Left ventricle myocardium inferior (tissue), 1 donor: Measurements from ENCODE around the gene VPS54. TPM values are rescaled to one million over a fixed set of nuclear protein-coding genes. Genes with fewer than 3 reads are reported as not detected.

Experiments used
- DNase-seq: peaks from one replicate; pipeline ENCODE4 v3.0.0-alpha.2; 2020
- H3K27ac ChIP-seq: fragments of 200-600 bp; replicated peaks from 2 replicates; pipeline ENCODE4 v1.8.0; 2021
- H3K27me3 ChIP-seq: fragments of 200-600 bp; 2 replicates; pipeline ENCODE4 v1.8.0; 2021; ENCODE audit warnings: low read depth
- H3K36me3 ChIP-seq: fragments of 200-600 bp; 2 replicates; pipeline ENCODE4 v1.8.0; 2021
- H3K4me1 ChIP-seq: fragments of 200-600 bp; 2 replicates; pipeline ENCODE4 v1.8.0; 2021
- H3K4me3 ChIP-seq: fragments of 200-600 bp; 2 replicates; pipeline ENCODE4 v1.8.0; 2021; ENCODE audit warnings: mild to moderate bottlenecking, moderate library complexity
- H3K9me3 ChIP-seq: fragments of 200-600 bp; replicated peaks from 2 replicates; pipeline ENCODE4 v1.8.0; 2021
- CTCF ChIP-seq: fragments of 200-600 bp; IDR thresholded peaks from 2 replicates; pipeline ENCODE4 v1.8.0; 2021; ENCODE audit warnings: antibody characterized with exemption, mild to moderate bottlenecking, borderline replicate concordance
- intact Hi-C: fragments of 100-400 bp; cut with micrococcal nuclease; formaldehyde crosslinking; loops from one replicate; pipeline ENCODE4 v1.11.0; 2022
- total RNA-seq: library from RNA; stranded (reverse); fragmentation: NEBNext Ultra II Directional; extraction: Animal tissue kit (Norgen Biotek cat#: 25700); gene quantifications from one replicate; pipeline ENCODE4 v1.2.1, GENCODE V29; 2021
- donor health status: DM: no; HTN: yes; CAD: no; lungs with severe emphysema.

Gene VPS54
- total RNA-seq, 1 donor from 2014 or later = 9.9 TPM

GRCh38 chr2:63876311-63876710, 142.9 kb downstream of the VPS54 start:
- DNase-seq = no peak
- no peak for TF ChIP-seq CTCF
- intact Hi-C loops = no loop called here
- H3K9me3 ChIP-seq = no peaks in the 10 kb centered on the region
- no peaks in the 10 kb centered on the region for H3K27me3 ChIP-seq
- no peak overlapping the region for H3K4me3 ChIP-seq
- H3K36me3 ChIP-seq = peaks cover 20% of the 10 kb centered on the region
- H3K4me1 ChIP-seq = peaks cover 65% of the 10 kb centered on the region
- H3K27ac ChIP-seq = peak overlapping the region; percentile 68

GRCh38 chr2:63875559-63876245, 143.5 kb downstream of the VPS54 start:
- DNase-seq = no peak
- no peak overlapping the region for H3K4me3 ChIP-seq
- H3K27me3 ChIP-seq = no peaks in the 10 kb centered on the region
- intact Hi-C loops = no loop called here
- H3K36me3 ChIP-seq = peaks cover 20% of the 10 kb centered on the region
- TF ChIP-seq CTCF = no peak
- H3K9me3 ChIP-seq = no peaks in the 10 kb centered on the region
- peak overlapping the region; percentile 68 for H3K27ac ChIP-seq
- peaks cover 66% of the 10 kb centered on the region for H3K4me1 ChIP-seq

- Histone ChIP-seq H3K4me3 (no peak overlapping the region), H3K9me3 (no peaks in the 10 kb centered on the region), H3K36me3 (peaks cover 20% of the 10 kb centered on the region), H3K27me3 (no peaks in the 10 kb centered on the region), H3K4me1 (peaks cover 65% of the 10 kb centered on the region), H3K27ac (peak overlapping the region; percentile 68)
- TF ChIP-seq CTCF = no peak
- intact Hi-C loops = no loop called here
- no peak for DNase-seq
Measured at GRCh38 chr2:63875131-63875527, 144.1 kb downstream of the VPS54 start.

- TF ChIP-seq CTCF = no peak
Measured at GRCh38 chr2:63874204-63875130, 144.8 kb downstream of the VPS54 start.

GRCh38 chr2:63872571-63873328, 146.5 kb downstream of the VPS54 start:
- Histone ChIP-seq H3K27me3 (no peaks in the 10 kb centered on the region), H3K4me1 (peaks cover 75% of the 10 kb centered on the region), H3K4me3 (no peak overlapping the region), H3K27ac (peak overlapping the region; percentile 47), H3K36me3 (peaks cover 27% of the 10 kb centered on the region), H3K9me3 (no peaks in the 10 kb centered on the region)
- intact Hi-C loops = no loop called here
- TF ChIP-seq CTCF = no peak
- DNase-seq = no peak

More at GRCh38 chr2:63874204-63875130, 144.8 kb downstream of the VPS54 start:
- H3K27ac ChIP-seq = peak overlapping the region; percentile 68
- no peaks in the 10 kb centered on the region for H3K9me3 ChIP-seq
- H3K27me3 ChIP-seq = no peaks in the 10 kb centered on the region
- DNase-seq = no peak
- no peak overlapping the region for H3K4me3 ChIP-seq
- peaks cover 20% of the 10 kb centered on the region for H3K36me3 ChIP-seq
- intact Hi-C loops = no loop called here
- peaks cover 65% of the 10 kb centered on the region for H3K4me1 ChIP-seq
